Endometrial microvascular endothelial cells (primary cell): ENCODE results near the gene ADTRP. TPM values are rescaled to one million over a fixed set of nuclear protein-coding genes. Genes with fewer than 3 reads are reported as not detected.

Source experiments
- in situ Hi-C: cut with HindIII; loops from 2 replicates; pipeline ENCODE4 v1.10.0; 2017; ENCODE audit warnings: low sequenced_read_pairs, low pct_unique_long_range_greater_than_20kb; ENCODE audit errors: inconsistent ontology term
- total RNA-seq: library from RNA; depleted of rRNA; stranded (reverse); fragments of >200 nt; gene quantifications from one replicate; pipeline ENCODE4 v1.2.3, GENCODE V29; 2015; ENCODE audit errors: inconsistent ontology term

The ADTRP gene, protein sequence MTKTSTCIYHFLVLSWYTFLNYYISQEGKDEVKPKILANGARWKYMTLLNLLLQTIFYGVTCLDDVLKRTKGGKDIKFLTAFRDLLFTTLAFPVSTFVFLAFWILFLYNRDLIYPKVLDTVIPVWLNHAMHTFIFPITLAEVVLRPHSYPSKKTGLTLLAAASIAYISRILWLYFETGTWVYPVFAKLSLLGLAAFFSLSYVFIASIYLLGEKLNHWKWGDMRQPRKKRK
- 2.1 TPM for total RNA-seq

DNA sequence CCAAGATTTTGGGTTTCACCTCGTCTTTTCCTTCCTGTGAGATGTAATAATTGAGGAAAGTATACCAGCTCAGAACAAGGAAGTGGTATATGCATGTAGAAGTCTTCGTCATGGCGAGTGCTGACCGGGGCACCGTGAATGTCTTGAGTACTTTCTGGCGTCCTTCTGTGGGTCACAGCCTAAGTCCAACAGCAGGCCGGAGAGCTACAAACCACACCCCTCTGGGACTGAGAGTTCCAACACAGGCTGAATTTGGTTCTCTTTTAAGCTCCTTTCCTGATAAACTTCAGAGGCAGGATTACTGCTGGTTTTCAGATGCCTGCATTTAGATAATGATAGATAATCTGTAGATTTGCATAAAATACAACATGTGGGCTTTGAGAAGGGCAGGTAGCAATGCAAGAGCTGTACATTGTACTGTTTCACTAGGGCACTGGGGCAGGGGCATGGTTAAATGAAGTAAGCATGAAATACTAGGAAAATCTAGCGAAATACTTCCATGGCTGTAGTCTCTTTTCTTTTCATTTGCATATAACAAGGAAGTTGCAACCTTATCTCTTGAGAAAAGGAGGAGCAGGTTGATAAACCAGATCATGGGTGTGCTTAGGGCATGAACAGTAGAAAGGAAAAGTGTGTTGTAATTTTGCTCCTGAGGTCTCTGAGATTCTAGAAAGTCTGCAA is at the start of gene ADTRP:
Gene ADTRP, minus strand, starts transcription at position 156 of the 681 bp plus-strand sequence. Its CDS starts 44 bp downstream, at position 112.
- in situ Hi-C loops, result no loop called here

DNA sequence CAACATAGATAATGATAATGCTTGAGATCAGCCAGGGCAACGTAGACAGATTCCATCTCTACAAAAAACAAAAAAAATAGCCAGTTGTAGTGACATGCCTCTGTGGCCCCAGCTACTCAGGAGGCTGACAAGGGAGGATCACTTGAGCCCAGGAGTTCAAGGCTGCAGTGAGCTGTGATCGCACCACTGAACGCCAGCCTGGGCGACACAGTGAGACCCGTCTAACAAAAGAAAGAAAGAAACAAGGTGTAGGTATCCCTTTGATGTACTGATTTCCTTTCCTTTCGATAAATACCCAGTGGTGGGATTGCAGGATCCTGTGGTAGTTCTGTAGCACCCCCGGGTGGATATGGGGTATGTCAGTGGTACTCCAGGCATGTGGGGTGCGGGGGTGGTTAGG is 48.2 kb upstream of the ADTRP start:
- in situ Hi-C loops, result no loop called here

DNA sequence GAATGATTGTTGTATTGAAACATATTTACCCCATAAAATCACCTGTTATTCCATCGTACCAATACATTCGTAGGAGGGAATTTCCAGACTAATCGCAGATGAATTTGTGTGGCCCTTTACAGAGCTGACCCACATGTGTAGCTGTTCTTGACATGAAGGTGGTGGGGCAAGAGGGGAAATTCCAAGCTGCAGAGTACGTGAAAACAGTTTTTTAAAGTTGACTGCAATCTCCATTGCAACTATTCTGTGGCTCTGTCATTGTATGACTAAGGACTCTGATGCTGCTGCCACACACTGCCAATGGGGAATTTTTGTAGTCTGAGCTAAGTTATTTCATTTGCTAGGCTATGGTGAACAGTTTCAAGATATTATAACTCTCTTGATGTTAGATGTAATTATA is 46.4 kb upstream of the ADTRP start:
- in situ Hi-C loops, result no loop called here

DNA sequence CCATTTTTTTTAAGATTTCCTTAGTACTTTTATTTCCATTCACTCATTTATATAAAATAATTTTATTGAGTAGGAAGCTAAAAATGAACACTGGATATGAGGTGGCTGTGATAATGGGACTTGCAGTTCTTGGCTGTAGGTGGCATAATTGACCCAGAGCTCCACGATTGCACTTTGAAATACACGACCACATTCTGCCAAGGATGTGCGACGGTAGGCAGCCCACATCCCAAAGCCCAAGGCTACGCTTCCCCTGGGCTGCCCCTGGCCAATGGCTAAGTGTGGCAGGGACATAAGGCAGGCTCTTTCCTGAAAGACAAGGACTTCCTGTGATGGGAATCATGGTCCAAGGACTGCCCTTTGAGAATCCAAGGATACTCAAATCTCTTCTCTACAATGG is 43.7 kb upstream of the ADTRP start:
- in situ Hi-C loops, result no loop called here

DNA sequence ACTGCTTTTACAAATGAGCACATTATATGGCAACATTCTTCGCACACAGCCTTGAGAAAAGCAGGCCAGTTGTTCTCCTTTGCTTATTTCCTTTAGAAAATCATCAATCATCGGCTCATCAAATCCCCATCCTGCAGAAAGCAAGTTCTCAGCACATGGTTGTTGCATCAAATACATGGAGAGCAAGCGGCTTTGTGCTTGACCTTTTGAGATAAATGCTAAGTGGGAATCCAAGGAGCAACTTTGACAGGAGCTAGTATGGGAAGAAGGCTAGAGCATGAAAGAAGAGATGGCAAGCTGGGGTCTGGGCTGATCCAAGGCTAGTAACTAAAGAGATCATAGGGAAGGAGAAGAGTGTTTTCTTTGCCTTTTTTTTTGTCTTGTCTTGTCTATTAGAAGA is 43.2 kb upstream of the ADTRP start:
- in situ Hi-C loops, result no loop called here

DNA sequence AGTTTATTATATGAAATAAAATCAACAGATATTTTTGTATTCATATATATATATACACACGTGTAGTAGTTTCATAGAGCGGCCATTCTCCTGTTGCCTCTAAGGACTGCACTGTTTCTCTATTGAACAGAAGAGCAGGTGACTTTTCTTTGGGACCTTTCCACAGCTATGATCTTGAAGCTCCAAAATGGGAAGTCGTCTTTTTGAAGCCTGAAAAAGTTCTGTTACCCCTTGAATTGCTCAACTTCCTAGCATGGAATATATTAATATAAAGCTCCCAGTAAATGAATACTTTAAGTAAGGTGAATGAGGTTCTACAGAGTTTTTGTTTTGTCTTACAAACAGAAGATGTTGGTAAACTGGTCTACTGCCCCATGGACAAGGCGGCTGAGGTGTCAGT is 42.2 kb upstream of the ADTRP start:
- in situ Hi-C loops, result no loop called here

DNA sequence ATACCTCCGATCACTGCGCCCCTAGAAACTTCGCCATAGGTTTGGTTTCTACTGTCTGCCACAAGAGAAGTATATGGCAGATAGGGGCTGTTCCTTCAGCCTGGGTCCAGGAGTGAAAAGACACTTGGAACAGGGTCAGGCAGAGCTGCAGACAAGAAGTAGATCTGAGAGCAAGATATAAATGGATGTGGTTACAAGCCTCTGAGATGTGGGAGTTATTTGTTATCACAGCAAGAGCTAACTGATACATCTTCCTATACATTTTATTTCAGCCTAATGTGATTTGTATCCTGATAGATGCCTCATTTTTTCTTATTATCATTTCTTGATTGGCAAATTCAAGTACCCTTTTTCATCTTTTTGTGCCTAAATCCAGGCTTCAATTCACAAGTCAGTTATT is 40.9 kb upstream of the ADTRP start:
- in situ Hi-C loops, result no loop called here

DNA sequence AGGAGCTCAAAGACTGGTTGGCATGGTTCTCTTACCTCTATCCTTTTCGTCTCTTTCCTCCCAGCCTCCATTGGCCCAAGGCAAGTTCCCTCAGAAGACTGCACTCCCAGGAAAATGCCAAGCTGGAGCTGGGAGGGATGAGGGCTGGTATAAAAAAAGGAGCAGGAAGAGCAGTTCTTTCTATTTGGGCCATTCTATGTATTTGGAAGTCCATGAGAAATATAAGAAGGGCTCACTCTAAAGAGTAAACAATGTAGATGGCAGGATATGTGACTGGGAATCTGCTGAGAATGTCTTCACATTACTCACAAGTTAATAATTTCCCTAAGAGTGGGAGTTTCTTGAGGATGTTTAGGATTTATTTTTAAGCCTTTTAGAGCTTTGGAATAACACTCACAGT is 36.6 kb upstream of the ADTRP start:
- in situ Hi-C loops, result no loop called here

DNA sequence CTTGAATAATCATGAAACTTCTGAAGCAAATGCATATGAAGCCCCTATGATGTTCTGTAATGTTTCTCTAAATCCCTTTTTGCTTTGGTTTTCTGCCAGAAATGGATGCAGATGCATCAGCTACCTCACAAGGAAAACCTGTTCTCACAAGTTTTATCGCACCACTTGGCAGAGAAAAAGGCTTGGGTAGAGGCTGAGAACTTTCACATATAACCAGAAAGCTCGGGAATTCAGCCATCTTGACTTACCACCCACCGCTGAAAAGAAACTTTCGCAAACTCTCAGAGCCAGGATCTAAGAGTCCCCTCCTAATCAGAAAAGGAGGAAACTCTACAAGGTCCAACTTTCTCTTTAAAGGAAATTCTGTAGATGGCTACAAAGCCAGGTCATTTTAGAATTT is 36.2 kb upstream of the ADTRP start:
- in situ Hi-C loops, result no loop called here

DNA sequence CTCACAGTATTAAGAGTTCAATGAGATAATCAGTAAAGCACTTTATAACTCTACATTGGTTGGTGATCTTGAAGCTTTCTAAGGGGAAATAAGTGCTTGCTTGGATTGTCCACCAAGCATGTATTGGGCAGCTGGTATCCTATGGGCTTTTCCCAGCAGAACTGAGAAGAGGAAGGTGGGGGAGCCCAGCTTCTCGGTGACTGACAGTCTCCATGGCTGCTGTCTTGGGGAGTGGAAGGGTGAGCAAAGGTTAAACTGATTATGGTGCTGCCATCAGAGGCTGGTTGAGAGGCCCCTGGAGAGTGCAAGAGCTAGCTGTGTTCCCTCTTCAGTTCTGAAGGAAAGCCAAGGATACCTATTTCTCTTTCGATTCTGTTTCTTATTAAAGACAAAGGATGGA is 35.5 kb upstream of the ADTRP start:
- in situ Hi-C loops, result no loop called here

DNA sequence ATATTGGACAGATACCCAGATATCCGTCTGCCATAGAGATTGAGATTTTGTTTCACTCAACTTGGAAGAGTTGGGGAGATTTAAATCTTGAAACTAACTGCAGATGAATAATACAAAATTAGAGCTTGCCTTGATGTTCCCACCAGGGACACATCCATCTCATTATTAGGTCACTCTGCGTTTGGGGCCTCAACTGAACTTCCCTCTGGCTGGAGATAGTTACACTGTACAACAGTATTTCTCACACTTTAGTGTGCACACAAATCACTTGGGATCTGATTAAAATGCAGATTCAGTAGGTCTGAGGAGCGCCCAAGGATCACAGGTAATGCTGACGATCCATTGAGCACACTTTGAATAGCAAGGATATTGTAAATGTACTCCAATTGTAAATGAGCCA is 35.0 kb upstream of the ADTRP start:
- in situ Hi-C loops, result no loop called here

DNA sequence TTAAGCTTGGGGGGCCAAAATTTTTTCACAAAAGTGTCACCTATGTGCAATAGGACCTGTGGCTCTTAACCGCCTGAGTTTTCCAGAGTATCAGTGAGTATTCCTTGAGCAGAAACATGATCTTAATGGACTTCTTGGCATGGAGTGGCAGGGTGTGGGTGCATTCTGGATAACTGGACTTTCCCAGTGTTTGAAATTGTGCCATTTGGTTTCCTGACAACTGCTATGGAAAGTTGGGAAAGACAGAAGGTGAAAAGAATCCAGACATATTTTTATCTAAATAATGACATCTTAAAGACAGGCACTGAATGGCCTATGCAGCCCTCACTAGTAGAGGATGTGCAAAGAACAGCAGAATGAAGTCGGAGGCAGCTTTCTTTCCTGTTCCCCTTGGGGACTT is 34.3 kb upstream of the ADTRP start:
- in situ Hi-C loops, result no loop called here

DNA sequence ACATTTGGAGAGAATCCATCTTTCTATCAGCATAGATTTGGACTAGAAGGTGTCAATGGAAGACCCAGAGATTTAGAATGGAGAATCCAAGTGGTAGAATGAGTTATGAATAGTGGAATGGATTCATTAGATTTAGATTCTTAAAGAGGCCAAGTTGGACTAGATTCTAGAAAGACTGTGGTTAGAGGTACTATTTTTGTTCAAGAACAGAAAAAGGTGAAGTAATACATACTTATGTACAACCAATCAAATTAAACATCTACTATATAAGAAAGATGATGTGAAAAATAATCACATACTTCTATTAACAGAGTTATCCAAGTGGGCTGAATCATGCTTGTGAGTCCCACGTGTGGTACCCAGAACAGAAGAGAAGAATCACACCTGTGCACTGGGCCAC is 33.8 kb upstream of the ADTRP start:
- in situ Hi-C loops, result no loop called here

DNA sequence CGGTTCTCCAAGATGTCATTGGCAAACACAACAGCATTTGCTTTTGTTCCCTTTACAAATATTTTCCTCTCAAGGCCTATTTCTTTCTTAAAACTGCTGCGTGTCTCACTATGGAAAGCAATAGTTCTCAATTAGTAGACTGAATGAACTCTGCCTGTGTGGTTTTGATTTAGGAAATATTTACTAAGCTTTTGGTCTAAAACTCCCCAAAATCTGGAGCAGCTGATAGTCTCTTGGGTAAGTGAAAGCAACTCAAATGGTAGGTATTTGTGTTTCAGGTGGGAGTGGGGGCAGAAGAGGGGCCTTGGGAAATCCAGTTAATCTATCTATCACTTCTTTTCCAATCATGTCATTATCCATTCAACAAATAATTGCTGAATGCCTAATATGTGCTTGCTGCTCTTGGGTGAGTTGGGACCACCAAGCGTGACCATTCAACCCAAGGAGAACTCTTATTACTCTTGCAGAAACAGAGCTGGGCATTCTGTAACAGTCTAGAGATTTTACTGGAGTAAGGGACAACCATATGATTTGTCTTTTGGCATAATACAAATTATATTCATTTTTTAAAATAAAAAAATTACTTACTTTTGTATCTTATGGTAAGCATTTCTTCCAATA is 33.2 kb upstream of the ADTRP start:
- in situ Hi-C loops, result no loop called here

DNA sequence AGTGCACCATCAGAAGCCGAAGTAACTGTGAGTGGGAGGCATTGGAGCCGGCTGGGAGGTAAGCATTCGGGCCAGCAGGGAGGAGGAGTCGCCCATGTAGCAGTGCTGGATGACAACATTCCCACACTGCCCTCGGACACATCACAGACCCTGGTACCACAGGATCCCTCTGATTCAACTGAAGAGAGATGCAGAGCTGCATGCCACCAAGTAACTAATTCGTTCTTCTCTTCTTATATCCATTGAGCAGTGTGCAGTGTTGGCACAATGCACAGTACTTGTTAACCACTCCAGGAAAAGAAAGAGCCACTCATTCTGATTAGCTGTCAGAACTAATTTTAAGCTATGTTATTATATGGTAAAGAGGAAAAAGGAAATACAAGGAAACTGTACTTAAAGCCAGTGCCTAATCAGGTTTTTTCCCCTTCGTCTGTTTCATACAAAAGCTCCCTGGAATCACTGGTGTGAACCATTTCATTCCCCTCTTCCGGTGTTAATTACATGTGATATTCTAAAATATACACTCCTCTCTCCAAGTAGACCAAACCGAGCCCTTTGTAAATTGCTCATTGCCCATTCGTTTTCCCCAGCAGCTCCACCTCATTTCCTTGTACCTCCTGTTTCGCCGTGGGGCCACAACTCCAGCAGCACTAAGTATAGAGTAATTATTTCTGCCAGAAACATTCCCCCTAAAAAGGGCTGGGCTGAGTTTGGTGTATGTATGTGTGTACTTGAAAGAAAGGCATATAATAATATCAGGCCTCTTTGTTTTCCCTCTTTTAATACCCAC is 32.4 kb upstream of the ADTRP start:
- in situ Hi-C loops, result no loop called here

DNA sequence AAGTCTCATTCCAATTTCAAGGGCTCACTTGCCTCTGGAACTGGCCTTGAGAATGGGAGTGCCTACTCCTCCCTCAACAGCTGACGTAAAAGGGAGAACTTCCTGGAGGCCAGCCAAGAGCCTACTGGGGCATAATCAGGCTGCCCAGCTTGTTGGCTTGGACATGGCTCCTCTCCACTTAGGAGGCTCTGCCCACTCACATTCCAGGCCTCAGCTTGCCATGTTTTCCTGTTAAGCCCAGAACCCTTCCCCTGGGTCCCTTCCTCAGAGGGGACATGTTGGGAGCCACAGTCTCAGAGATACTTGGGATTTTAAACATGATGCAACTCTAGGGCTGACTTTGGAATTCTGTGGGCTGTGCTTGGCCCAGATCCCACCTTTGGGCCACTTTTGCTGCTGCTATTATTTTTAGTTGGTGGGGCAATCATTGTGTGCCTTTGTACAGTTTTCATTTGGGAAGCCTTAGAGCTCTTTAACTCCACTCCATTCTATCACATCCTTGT is 31.5 kb upstream of the ADTRP start:
- in situ Hi-C loops, result no loop called here

DNA sequence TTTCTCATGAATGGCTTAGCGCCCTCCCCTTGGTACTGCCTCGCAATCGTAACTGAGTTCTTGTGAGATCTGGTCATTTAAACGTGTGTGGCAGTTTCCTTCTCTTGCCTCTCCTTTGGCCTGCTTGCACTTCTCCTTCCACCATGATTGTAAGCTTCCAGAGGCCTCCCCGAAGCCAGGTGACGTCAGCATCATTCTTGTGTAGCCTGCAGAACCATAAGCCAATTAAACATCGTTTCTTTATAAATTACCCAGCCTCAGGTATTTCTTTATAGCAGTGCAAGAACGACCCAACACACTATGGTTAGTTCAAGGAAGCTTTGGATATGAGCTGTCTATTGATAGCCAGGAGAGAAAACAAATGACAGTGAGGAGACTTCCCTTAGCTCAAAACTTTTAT is 29.5 kb upstream of the ADTRP start:
- in situ Hi-C loops, result no loop called here

DNA sequence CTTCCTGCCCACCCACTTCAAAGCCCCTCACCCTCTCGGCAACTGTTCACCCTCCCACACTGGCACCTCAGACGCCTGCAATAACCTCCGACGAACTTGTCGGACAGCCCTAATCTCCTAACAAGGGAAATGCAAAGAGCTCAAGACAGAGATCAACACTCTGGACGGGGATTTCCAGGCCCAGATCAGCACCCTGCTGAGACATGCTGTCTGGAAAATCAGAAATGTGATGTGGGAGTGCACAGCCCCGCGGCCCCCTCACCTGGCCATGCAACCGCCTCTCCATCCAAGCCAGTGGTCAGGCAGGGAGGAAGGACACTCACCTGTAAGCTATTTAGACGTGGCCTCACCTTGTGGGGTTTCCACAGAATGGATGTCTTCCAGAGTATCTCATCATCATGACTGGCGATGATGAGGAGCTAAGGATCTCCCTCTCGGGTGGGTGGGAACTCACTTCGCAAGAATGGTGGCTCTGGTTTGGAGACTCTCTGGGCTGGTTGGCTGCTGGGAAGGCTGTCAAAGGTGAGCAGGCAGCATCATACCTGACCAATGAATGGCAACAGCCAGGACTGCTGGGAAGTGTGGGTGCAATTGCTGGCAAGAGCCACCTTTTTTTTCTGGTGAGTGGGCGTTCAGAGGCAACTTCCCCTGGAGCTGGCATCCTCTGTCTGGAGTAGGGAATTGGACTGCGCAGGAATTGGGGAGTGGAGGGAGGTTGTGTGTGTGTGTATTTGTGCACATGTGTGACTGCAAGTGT is 28.1 kb upstream of the ADTRP start:
- in situ Hi-C loops, result no loop called here
